GM19468 (cell line): ENCODE data around the gene POU2F1.
A peak's percentile ranks its signal among the peaks of the same experiment; 100 is the strongest.

Source experiments
- ATAC-seq: cut with Tn5 transposase; IDR thresholded peaks from one replicate; pipeline ENCODE4 v1.9.1; 2021; ENCODE audit warnings: mild to moderate bottlenecking, moderate library complexity, moderate number of reproducible peaks; ENCODE audit not compliant: unreplicated experiment; ENCODE audit errors: extremely low read depth

POU2F1 gene

GRCh38 chr1:167431909-167432650 lies 211.4 kb downstream of the POU2F1 start:
- no peak for ATAC-seq

- no peak for ATAC-seq
Measured at GRCh38 chr1:167432780-167433179, 212.1 kb downstream of the POU2F1 start.

- no peak for ATAC-seq
Measured at GRCh38 chr1:167433884-167434283, 213.2 kb downstream of the POU2F1 start.

- no peak for ATAC-seq
Measured at GRCh38 chr1:167434306-167434705, 213.6 kb downstream of the POU2F1 start.

GRCh38 chr1:167435484-167435883 lies 214.8 kb downstream of the POU2F1 start:
- ATAC-seq: no peak

GRCh38 chr1:167438171-167439138 lies 217.8 kb downstream of the POU2F1 start:
- ATAC-seq: no peak

- no peak for ATAC-seq
Measured at GRCh38 chr1:167439301-167439988, 218.8 kb downstream of the POU2F1 start.

- ATAC-seq: no peak
Measured at GRCh38 chr1:167440345-167440744, 219.7 kb downstream of the POU2F1 start.

- ATAC-seq: no peak
Measured at GRCh38 chr1:167440776-167441175, 220.1 kb downstream of the POU2F1 start.

GRCh38 chr1:167441222-167441621 lies 220.5 kb downstream of the POU2F1 start:
- no peak for ATAC-seq

GRCh38 chr1:167442142-167442848 lies 221.6 kb downstream of the POU2F1 start:
- ATAC-seq: peak; percentile 51

GRCh38 chr1:167442854-167443565 lies 222.3 kb downstream of the POU2F1 start:
- no peak for ATAC-seq

GRCh38 chr1:167443757-167444156 lies 223.1 kb downstream of the POU2F1 start:
- ATAC-seq: no peak

GRCh38 chr1:167446966-167447365 lies 226.3 kb downstream of the POU2F1 start:
- ATAC-seq: no peak

GRCh38 chr1:167447521-167448136 lies 226.9 kb downstream of the POU2F1 start:
- ATAC-seq: peak; percentile 37

- ATAC-seq: no peak
Measured at GRCh38 chr1:167450843-167451242, 230.2 kb downstream of the POU2F1 start.

- no peak for ATAC-seq
Measured at GRCh38 chr1:167452483-167452882, 231.8 kb downstream of the POU2F1 start.

GRCh38 chr1:167453123-167453522 lies 232.4 kb downstream of the POU2F1 start:
- no peak for ATAC-seq

GRCh38 chr1:167454304-167454893 lies 233.7 kb downstream of the POU2F1 start:
- ATAC-seq: no peak
